GM18520 (cell line): ENCODE measurements around the gene FCRL1.

Experiments used
- ATAC-seq: cut with Tn5 transposase; IDR thresholded peaks from one replicate; pipeline ENCODE4 v1.9.1; 2021; ENCODE audit not compliant: unreplicated experiment

Gene FCRL1

DNA sequence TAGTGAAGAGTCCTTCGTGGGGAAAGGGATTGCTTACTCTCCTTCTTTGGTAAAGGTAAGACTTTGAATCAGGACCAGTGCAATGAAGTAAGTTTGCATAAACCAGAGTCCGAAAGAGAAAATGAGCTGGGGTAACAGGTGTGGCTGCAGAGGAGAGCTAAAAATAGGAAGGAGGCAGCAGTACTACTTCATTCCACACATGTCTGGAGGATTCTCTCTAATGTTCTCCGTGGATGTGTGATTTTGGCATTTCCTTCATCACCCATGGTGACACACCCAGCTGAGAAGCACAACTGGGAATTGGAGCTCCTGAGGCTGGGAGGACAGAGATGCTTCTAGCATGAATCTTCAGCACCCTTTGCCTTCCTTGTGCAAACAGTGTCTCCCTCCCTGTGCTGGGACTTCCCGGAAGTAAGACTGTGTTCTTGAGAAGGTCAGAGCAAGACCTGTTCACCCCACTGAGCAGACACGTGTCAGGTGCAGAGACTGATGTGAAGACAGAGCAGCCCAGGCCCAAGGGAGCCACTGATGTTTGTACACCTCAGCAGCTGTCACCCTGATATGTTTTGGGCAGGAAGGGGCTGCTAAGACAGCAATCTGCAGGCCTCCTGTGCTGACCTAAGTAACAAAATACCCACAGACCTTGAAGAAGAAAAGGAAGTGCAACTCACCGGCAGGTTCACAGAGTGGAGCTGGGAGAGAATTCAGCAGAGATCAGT, 13.3 kb downstream of the FCRL1 start:
- ATAC-seq = peak; percentile 89

GRCh38 chr1:157803851-157804250, 16.1 kb downstream of the FCRL1 start:
- ATAC-seq = no peak

GRCh38 chr1:157799996-157800395, 19.9 kb downstream of the FCRL1 start:
- ATAC-seq = no peak

- ATAC-seq = no peak
Measured at GRCh38 chr1:157798211-157798610, 21.7 kb downstream of the FCRL1 start.

DNA sequence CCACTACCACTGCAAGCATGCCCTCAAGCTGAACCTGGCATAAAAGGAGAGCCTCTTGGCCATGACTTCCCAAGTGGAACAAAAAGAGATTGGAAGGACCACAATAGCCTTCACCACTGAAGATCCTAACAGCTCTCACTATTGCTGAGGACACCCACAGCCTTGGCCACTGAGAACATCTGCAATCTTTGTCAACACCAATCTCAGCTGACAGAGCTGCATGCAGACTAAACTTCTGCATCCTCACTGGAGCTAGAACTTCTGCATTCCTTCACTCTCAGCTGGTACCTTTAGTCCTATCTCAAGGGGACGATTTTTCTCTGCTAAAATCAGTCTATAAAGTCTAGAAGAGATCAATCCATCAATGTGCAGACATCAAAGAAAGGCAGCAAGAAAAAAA, 34.7 kb downstream of the FCRL1 start:
- no peak for ATAC-seq

DNA sequence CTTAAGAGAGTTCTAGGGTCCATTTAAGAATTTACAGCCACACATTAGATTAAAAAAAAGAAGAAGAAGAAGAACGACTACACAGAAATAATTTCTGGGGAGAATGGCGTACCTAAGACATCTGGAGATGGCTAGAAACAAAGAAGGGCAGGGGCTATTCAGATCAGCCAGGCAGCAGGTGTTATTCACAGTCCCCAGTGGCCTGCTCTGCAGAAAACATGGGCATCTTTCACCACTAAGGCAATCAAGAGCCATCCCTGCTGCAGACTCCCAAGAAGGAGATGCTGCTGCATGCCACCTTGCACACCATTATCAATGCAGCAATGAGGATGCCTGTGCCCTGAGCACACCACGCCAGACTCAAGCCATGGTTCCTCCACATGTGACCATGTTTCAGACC, 35.1 kb downstream of the FCRL1 start:
- no peak for ATAC-seq

DNA sequence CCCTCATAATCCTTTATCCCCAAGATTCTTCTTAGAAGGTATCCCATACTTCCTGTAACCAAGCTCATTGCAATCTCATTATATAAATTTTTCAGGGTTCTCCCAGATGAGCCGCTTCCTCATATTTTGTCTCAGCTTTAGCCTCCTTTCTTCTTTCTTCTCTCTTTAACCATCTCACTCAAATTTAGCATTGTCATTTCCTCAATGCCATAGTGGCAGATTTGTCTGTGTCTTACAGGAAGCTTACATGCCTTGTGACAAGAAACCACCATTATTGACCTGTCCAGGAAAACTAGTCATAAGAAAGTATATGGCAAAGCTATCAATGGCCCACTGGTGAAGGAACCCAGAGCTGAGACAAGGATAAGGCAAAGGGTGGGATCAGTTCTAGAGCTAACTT, 37.0 kb downstream of the FCRL1 start:
- no peak for ATAC-seq

- ATAC-seq = no peak
Measured at GRCh38 chr1:157781048-157781447, 38.9 kb downstream of the FCRL1 start.

- ATAC-seq = peak; percentile 68
Measured at GRCh38 chr1:157776971-157777391, 42.9 kb downstream of the FCRL1 start, which contains the start of gene FCRL2. Gene FCRL2 (minus strand): TSS chr1:157777132. CDS start chr1:157777073, 59 bp downstream.

- no peak for ATAC-seq
Measured at GRCh38 chr1:157775101-157775870, 44.6 kb downstream of the FCRL1 start.

- ATAC-seq = no peak
Measured at GRCh38 chr1:157774412-157774811, 45.5 kb downstream of the FCRL1 start.

- peak; percentile 32 for ATAC-seq
Measured at GRCh38 chr1:157773493-157774350, 46.2 kb downstream of the FCRL1 start.

GRCh38 chr1:157771661-157772425, 48.1 kb downstream of the FCRL1 start:
- no peak for ATAC-seq

DNA sequence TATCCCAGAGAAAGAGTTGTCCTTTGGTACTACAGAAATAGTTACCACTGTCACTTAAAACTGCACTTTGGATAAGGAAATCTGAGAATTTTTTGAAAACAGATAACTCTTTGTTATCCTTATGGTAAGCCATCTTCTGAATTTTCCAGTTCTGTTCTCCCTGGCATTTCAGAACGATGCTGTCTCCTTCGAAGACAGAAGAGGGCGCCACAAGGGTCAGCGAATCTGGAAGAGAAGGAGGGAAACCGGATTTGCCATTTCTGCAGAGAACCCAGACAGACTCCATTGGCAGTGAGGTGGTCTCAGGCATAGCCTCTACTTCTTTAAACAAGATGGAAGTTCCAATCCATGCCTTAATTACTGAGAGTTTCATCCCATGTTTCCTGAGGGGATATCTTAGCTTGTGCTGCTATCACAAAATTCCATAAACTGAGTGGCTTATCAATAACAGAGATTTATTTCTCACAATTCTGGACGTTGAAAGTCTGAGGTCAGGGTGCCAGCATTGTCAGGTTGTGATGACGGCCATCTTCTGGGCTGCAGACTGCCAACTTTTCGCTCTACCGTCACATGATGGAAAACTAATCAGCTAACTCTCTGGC, 49.4 kb downstream of the FCRL1 start:
- ATAC-seq = no peak

DNA sequence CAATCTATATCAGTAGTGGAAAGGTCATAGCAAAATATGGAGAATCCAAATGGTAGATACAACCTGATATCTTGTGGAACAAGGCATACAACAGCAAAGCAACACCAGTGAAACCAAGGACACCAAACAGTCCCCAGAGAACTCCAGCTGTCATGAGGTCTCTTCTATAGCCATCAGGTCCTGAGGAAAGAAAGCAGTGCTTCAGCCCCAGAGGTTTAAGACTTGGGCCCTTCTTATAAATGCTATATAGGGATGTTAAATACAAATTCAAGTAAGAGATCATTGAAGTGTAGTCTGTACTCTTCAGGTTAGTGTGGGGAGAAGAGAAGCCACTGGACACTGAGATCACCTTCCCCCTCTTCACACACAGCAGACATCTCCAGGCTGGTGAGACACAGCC, 53.1 kb downstream of the FCRL1 start:
- no peak for ATAC-seq

- no peak for ATAC-seq
Measured at GRCh38 chr1:157758018-157758417, 61.9 kb downstream of the FCRL1 start.

DNA sequence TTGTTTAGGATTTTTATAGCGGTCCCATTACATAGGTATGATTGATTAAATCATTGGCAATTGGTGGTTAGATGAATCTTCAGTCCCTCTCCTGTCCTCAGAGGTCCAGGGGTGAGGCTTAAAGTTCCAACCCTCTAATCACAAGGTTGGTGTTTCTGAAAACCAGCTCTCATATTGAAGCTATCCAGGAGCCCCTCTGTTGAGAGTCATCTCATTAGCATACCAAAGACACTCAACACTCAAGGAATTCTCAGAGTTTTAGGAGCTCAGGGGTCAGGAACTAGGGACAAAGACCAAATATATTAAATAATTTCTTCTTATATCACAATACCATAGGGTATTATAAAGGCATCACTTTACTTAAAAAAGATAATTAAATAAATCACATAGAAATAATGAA, 66.3 kb downstream of the FCRL1 start:
- ATAC-seq = no peak

DNA sequence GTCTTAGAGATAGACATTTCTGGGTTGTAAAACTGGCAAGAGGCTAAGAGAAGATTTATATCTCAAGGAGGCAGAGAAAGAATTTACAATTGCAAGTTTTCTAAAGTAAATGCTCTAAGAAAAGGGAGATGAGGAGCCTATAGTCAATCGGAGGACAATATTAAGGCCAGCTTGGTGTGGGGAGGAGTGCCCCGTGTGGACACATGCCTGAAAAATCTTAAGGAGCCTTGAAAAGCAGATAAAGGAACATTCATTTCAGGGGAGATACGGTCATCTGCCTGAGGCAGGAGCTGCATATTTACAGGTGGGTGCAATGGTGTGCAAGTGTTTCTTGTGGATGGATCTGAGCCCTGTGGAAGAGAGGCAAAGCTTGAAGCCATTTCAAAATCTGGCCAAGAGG, 68.6 kb downstream of the FCRL1 start:
- ATAC-seq = no peak

DNA sequence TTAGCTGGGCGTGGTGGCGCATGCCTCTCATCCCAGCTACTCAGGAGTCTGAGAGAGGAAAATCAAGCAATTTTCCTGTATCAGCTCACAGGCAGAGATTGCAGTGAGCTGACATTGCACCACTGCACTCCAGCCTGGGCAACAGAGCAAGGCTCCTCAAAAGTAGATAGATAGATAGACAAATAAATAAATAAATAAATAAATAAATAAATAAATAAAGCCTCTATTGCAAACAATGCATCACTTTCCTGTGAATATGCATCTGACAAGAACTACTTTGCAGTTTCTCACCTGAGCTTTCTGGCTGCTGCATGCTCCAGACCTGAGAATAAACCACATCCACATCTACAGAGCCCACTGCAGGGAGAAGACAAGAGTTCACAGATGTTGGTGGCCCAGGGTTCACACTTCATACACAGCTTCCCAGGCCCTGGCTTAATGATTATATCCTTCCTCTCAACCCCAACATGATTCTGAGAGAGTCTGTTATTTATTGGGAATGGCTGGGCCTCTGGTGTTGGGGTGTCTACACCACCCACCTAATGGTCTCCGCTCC, 71.6 kb downstream of the FCRL1 start:
- no peak for ATAC-seq
